H1 (cell line): ENCODE measurements around the gene ATCAY. TPM values are rescaled to one million over a fixed set of nuclear protein-coding genes. Genes with fewer than 3 reads are reported as not detected.

ENCODE experiments used
- CBX8 ChIP-seq: fragments of 300-800, 300-1000 bp; sonication (generic); IDR thresholded peaks from 2 replicates; pipeline ENCODE4 v1.7.1; 2016; ENCODE audit warnings: low read depth, low read length, borderline replicate concordance
- CEBPB ChIP-seq: IDR thresholded peaks from 2 replicates; pipeline ENCODE4 v1.6.1; 2012; ENCODE audit warnings: low read depth, low read length
- CHD7 ChIP-seq: fragments of 300-600 bp; sonication (generic); IDR thresholded peaks from 2 replicates; pipeline ENCODE4 v1.7.1; 2012; ENCODE audit warnings: low read length, moderate library complexity, mild to moderate bottlenecking, inconsistent platforms; ENCODE audit not compliant: insufficient replicate concordance
- MAFK ChIP-seq: IDR thresholded peaks from 2 replicates; pipeline ENCODE4 v1.6.1; 2012; ENCODE audit warnings: low read depth, mild to moderate bottlenecking, improper control_type of control experiment, low read length
- RBBP5 ChIP-seq: IDR thresholded peaks from 2 replicates; pipeline ENCODE4 v1.7.1; 2012; ENCODE audit warnings: low read depth, mild to moderate bottlenecking, inconsistent platforms, low read length, moderate library complexity, borderline replicate concordance
- polyA plus RNA-seq, 7 experiments: library from polyadenylated mRNA; depleted of rRNA in 3 of 7; stranded (reverse) in 5 of 7; unstranded in 2 of 7; fragments of >200 nt in 5 of 7; fragments of 200-250 nt in 2 of 7; gene quantifications; 1 replicate in 5 of 7; 2 replicates in 1 of 7; 4 replicates in 1 of 7; pipeline versions ENCODE4 v1.2.1 to v1.2.3, GENCODE V29; 2011 to 2013; ENCODE audit warnings: missing spikeins in 2 of 7, mixed read lengths in 2 of 7
- total RNA-seq: library from RNA; stranded (reverse); fragmentation: NEBNext Ultra II Directional; extraction: Animal tissue kit (Norgen Biotek cat#: 25700); gene quantifications from 2 replicates; pipeline ENCODE4 v1.2.1, GENCODE V29; 2021

The ATCAY gene
- total and polyA plus RNA-seq, 2 of the 8 experiments (the other 6 are each of a cell fraction or from before 2014, with no cell fraction given), result 24.4 to 33.8 TPM

GRCh38 chr19:3964256-3965194, 84.0 kb downstream of the ATCAY start (continued):
- TF ChIP-seq CEBPB (no peak), CHD7 (no peak), CBX8 (no peak), MAFK (no peak), RBBP5 (no peak)
